GM18508 (cell line): Measurements from ENCODE around the gene HUS1.
"Not testable (repeated sequence)": the region's sequence is repeated elsewhere in the genome, so short reads cannot be mapped to it uniquely, and the experiment has no call there.

Experiments used
- ATAC-seq: cut with Tn5 transposase; IDR thresholded peaks from one replicate; pipeline ENCODE4 v1.9.1; 2021; ENCODE audit warnings: moderate number of reproducible peaks; ENCODE audit not compliant: insufficient read depth, unreplicated experiment

The HUS1 gene

DNA sequence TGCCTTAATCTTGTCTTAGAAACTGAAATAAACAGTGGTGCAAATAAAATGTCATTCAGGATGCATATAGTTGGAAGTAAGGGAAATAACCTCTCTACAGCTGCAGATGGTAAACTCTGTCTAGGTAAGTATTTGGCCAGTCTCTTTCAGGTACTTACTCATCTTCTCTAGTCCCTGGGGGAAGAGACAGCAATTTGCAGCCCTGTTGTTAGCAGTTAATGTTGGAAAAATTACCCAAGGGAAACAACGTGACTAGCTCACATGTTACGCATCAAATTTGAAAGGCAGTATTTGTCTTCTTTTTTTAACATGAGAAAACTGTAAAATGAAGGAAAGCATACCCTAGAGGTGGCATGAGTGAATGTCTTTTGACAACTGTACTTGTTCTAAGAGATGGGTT, 3.2 kb upstream of the HUS1 start:
- ATAC-seq = no peak

- not testable (repeated sequence) for ATAC-seq
Measured at GRCh38 chr7:47980648-47981047, 1.2 kb upstream of the HUS1 start.

DNA sequence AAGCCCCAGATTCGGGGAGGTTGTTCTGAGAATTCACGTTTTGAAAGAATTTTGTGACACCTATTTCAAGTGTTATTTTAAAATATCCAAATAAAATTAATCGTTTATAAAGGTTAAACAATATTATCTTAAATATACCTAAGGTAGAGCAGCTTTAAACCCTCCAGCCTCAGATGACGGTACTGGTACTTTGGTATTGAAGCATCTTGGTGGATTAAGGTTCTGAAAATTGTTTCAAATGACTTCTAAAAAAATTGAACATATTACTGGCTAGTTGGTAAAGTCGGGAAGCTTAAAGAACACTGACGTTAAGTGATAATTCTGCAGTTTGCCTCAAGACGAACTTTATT, 392 bp upstream of the HUS1 start:
- no peak for ATAC-seq

DNA sequence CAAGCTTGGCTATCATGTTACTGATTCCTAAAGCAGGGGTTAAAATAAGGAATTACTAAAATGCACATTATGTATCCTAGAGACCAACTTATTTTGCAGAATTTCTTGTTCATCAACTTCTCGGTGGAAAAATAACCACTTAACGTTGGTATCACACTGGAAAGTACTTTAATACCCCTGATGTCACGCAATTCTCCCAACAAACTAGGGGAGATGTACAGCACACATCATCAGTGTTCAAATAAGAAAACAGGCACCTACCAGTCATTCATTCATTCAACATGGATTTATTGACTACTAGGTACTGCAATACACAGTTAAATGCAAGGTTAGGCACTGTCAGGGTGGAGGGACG, 648 bp downstream of the HUS1 start:
- ATAC-seq = no peak

- no peak for ATAC-seq
Measured at GRCh38 chr7:47973739-47974138, 5.7 kb downstream of the HUS1 start.

DNA sequence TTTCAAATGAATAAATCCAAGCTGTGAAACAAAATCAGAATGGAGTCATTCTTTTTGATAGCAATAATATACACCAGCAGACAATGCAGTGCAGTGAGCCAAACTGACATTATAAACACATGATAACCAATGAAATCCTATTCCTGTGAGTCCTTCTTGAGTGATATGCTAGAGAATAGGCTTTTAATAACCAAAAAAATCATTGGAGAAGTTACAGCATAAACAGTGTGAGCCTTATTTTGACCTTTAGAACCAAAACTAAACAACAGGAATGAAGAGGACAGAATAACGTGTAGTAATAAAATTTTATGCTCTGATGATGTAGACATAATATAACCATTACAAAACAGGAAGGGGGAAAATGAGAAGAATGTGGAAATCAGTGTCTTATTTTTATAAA, 8.7 kb downstream of the HUS1 start:
- no peak for ATAC-seq

DNA sequence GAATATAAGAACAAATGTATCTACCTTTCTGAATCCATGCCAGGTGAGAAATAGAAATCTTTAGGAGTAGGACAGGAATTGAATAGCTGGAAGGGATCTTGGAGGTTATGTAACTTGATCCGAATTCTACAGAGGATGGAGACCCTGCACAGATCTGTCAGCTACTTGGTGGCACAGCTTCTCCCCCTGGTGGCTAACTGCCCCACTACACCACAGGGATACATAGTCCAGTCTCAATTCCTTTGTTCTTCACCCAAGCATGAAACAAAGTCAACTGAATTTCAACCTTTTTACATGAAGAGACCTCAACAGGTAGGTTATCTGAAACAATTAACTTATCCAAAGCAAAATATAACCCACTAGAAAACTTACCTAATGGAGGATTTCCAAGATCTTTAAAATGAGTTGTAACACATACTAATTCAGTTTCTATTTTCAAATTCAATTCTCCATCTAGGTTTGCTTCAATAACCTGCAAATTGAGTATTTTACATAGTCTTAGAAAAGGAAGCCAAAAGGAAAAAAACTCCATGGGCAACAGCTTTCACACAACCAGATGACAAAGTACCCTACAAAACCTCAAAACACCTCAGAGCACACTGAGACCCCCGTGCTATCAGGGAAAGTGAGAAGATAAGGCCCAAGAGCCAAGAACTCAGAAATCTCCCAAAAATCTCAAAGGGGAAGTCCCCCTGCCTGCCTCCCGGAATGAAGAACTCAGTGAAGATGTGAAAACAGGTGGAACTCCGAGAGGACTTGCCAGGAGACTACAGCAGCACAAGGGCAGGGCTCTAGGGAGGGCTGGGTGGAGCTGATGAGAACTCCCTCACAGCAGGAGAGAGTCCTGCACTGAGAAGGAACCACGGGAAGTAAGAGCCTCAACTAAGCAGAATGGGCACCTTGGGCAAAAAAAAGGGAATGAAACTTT, 10.3 kb downstream of the HUS1 start:
- no peak for ATAC-seq

DNA sequence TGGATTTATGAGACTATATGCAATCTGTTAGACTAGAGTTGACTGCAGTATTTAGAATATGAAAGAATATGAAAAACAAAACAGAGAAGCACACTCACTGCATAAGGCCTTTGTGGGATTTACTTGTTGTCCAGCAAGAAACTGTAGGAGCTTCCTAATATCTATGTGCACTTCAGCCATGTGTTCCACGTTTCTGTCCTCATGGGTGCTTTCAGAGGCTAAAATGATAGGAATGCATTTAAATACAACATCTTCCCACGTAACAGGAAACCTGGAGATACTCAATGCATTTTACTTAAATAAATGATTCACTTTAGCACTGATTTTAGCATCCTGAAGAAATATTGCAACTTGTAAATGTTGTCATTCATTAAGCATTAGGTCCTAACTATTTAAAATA, 11.7 kb downstream of the HUS1 start:
- ATAC-seq = no peak

GRCh38 chr7:47967123-47967522, 12.3 kb downstream of the HUS1 start:
- no peak for ATAC-seq

DNA sequence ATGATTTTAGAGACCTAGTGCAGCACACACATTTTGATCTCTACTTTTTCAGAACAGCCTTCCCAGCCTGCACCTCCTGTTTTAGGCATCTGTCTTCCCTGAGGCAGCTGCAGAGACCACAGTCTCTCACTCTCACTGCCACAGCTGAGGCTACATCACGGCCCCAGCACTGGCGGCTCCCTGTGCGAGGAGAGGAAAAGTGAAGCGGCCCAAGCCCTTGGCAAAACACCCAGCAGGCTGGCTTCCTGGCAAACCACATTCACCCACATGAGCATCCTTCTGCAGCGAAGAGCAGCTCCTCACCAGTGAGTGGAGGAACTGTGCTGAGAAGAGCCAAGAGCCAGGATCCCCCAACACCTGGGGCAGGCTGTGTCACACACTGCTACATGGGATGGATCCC, 14.0 kb downstream of the HUS1 start:
- no peak for ATAC-seq

- ATAC-seq = no peak
Measured at GRCh38 chr7:47962262-47962661, 17.2 kb downstream of the HUS1 start.

GRCh38 chr7:47957156-47957555, 22.3 kb downstream of the HUS1 start:
- ATAC-seq = no peak

DNA sequence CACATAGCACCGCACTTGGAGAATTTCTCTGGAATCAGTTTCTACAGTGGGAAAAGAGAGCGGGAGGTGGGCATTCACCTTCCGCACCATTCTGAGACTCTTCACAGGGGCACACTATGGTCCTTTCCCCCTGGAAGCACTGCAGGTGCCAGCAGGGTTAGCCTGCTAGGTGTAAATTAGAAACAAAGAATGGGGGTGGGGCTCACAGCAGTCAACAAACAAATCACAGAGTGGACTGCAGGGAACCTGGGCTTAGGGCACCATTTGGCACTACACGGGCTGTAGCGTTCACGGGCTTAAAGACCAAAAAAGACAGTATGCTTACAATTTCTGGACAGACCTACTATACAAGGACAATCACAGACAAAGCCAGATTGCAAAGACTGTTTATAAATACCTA, 23.2 kb downstream of the HUS1 start:
- no peak for ATAC-seq

DNA sequence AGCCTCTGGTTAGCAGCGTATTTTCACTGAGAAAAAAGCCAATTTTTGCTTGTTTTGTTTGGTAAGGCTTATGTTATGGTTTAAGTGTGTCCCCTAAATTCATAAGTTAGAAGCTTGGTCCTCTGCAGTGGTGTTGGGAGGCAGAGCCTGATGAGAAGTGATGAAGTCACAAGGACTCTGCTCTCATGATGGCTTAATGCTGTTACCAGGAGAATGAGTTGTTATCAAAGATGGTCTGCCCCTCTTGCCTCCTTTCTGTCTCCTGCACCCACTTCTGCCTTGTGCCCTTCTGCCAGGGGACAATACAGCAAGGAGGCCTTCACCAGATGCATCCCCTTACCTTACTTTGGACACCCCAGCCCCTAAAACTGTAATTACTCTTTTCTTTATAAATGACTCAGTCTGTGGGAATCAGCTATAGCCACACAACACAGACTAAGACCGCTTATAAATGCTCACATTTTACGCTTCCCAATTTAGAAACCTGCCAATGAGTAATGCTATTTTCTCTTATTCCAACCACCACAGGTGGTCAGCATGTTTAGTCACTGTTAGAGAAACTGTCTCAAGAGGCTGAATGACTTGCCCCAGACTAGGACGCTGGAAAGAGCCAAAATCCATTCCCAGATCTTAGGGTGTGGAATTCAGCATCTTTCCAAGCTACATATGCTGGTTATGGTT, 25.0 kb downstream of the HUS1 start:
- no peak for ATAC-seq

DNA sequence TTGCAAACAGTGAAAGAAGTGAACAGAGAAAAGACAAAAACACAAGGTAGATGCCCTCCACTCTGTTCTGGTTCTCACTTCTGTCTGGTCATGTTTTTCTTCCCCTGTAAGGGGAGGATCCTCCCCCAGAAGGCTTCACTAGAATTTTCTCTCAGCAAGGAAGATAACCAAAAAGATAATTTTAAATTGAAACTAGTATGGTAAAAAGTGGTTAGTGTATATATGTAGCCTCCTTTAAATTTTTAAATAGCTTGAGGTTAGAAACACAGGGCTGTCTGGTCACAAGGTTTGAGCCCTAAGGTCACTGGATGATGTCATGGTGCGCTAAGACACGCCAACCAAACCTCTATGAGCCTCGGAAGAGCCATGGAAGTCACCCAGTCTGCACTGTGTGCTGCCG, 25.6 kb downstream of the HUS1 start:
- ATAC-seq = peak; percentile 49

DNA sequence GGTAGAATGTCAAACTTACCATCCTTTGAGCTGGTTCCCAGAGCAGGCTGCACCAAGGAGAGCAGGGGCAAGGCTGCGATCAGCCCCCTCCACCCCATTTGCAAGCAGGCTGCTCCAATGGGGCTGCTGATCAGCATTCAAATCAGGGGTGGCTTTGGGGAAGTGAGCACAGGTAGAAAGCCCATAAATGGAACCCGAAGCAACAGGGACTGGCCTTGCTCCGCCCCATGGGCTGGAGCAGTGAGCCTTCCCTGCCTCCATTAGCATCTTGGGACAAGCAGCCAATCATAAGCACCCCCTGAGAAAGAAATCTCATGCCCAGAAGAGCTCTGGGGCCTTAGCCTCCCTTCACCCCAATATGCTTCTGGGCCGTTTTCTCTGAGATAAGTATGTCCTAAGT, 27.2 kb downstream of the HUS1 start:
- ATAC-seq = no peak

DNA sequence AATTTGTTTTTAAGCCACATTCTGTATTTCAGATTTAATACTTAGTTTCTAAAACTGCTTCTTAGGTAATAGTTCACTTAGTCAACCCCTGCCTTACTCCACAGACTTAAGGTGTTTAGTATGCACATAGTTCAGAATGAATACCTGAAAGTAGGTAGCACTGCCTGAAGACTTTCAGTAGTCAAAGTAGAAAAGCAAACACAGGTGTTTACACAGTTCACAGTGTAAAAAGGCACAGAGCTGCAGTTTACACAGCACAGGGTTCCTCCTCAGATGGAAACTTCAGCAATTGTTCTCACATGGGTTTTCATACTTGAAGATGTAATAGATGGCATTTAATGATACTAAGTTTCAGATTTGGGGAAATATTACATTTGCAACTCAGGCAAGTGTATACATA, 28.0 kb downstream of the HUS1 start:
- no peak for ATAC-seq

GRCh38 chr7:47950714-47951113, 28.7 kb downstream of the HUS1 start:
- ATAC-seq = no peak

- ATAC-seq = no peak
Measured at GRCh38 chr7:47949703-47950102, 29.7 kb downstream of the HUS1 start.

DNA sequence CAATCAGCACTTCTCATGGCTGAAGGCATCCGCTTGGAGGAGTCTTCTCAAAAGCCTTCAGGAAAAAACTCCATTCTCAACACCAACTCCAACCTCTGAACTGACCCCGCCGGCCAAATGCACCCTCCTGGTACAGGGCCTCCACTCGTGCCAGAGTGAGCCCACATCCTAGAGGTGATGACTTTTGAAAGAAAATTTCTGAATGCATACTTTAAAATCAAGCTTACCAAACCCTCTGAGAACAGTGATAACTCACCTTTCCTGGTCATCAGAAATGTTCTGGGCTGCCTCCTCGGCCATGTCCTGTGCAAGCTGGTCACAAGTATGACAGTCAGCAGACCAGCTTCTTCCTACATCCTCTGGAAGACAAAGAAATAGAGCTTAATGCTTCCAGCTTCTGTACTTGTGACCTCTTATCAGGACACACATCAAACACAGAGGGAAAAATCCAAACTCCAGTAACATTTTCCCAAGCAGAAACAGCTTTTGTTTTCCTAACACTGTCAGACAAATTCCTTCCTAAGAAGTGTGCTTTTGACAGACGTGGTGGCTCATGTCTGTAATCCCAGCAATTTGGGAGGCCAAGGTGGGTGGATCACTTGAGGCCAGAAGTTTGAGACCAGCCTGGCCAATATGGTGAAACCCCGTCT, 31.1 kb downstream of the HUS1 start, which contains the start of gene PKD1L1:
TSS of gene PKD1L1 (minus strand) at position 326 of the 650 bp plus-strand sequence. CDS start at position 300, 26 bp downstream.
- no peak for ATAC-seq

DNA sequence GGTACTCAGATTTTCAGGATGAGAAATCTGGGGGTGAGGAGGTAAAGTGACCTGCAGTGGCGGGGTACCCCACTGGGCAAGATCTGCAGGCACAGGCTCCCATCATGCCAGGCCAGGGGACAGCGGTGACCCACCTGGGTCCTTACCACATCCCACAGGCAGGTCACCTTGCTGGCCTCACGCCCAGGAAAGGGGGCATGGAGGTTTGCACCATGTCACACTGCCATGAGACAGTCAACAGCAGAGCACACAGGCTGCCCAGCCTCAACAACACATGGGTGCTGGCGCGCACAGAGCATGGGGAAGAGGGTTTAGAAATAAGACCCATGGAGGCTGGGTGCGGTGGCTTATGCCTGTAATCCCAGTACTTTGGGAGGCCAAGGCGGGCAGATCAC, 32.1 kb downstream of the HUS1 start:
- ATAC-seq = no peak
